HL-60 (cell line): Measurements from ENCODE around the gene CCDC85B.

Experiments used
- POLR2AphosphoS5 ChIP-seq: IDR thresholded peaks from 2 replicates; pipeline ENCODE4 v1.6.1; 2012; ENCODE audit warnings: low read depth
- SPI1 ChIP-seq: IDR thresholded peaks from 2 replicates; pipeline ENCODE4 v1.6.1; 2012; ENCODE audit warnings: low read depth, mild to moderate bottlenecking, borderline replicate concordance
- TF ChIP-seq, protein P1 (sequence below): IDR thresholded peaks from one replicate; pipeline ENCODE4 v1.5.1; 2011; ENCODE audit warnings: low read length, control low read depth, inconsistent platforms; ENCODE audit not compliant: insufficient read depth

DNA sequence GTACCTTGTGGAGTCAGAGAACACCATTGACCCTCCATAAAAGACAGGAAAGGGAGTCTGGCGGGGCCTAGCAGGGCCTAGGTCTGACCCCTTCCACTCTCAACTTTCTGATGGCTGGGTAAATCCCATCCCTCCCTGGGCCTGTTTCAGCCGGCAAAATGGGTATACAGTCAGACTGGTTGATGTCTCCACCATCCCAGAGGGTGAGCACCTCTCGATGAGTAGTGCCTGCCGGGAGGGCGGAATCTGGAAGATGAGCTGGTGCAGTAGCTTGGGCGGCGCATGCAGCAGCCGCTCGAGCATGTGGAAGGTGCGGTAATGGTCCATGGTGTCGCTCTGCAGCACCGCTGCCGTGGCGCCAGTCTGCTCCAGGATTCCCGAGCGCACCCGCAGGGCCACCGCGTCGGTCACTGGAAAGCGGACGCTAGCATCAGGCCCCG lies 2.7 kb upstream of the CCDC85B start:
- TF ChIP-seq, protein P1, sequence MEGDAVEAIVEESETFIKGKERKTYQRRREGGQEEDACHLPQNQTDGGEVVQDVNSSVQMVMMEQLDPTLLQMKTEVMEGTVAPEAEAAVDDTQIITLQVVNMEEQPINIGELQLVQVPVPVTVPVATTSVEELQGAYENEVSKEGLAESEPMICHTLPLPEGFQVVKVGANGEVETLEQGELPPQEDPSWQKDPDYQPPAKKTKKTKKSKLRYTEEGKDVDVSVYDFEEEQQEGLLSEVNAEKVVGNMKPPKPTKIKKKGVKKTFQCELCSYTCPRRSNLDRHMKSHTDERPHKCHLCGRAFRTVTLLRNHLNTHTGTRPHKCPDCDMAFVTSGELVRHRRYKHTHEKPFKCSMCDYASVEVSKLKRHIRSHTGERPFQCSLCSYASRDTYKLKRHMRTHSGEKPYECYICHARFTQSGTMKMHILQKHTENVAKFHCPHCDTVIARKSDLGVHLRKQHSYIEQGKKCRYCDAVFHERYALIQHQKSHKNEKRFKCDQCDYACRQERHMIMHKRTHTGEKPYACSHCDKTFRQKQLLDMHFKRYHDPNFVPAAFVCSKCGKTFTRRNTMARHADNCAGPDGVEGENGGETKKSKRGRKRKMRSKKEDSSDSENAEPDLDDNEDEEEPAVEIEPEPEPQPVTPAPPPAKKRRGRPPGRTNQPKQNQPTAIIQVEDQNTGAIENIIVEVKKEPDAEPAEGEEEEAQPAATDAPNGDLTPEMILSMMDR, result no peak
- no peak for TF ChIP-seq POLR2AphosphoS5
- no peak for TF ChIP-seq SPI1
